Measurements from ENCODE around the gene SDE2.
"Not testable (repeated sequence)": the region's sequence is repeated elsewhere in the genome, so short reads cannot be mapped to it uniquely, and the experiment has no call there.

The SDE2 gene

GRCh38 chr1:225941187-225941941 is 57.8 kb downstream of the SDE2 start, which contains the start of gene LEFTY2:
TSS of gene LEFTY2 (minus strand) at chr1:225941220. CDS start at chr1:225941140, 80 bp downstream.
- DNase-seq = no peak

GRCh38 chr1:225940385-225941151 is 58.6 kb downstream of the SDE2 start:
- no peak for DNase-seq

- DNase-seq = not testable (repeated sequence)
Measured at GRCh38 chr1:225939939-225940310, 59.2 kb downstream of the SDE2 start.

GRCh38 chr1:225939097-225939938 is 59.8 kb downstream of the SDE2 start:
- DNase-seq = not testable (repeated sequence)

- no peak for DNase-seq
Measured at GRCh38 chr1:225937048-225937968, 61.8 kb downstream of the SDE2 start.

GRCh38 chr1:225936523-225936922 is 62.6 kb downstream of the SDE2 start:
- DNase-seq = no peak

- not testable (repeated sequence) for DNase-seq
Measured at GRCh38 chr1:225936086-225936485, 63.1 kb downstream of the SDE2 start.

GRCh38 chr1:225934711-225935110 is 64.4 kb downstream of the SDE2 start:
- no peak for DNase-seq

- no peak for DNase-seq
Measured at GRCh38 chr1:225933072-225933471, 66.1 kb downstream of the SDE2 start.

Measured in hematopoietic multipotent progenitor cell treated with erythropoietin and hydrocortisone succinate and interleukin-3 and kit ligand, for 8 days (in vitro differentiated cells).